Esophagus squamous epithelium (tissue), 5 donors: ENCODE results near the gene DNAJB12. TPM values are rescaled to one million over a fixed set of nuclear protein-coding genes. Genes with fewer than 3 reads are reported as not detected.
"Not testable (repeated sequence)": the region's sequence is repeated elsewhere in the genome, so short reads cannot be mapped to it uniquely, and the experiment has no call there.

Experiments
- DNase-seq: peaks from one replicate; lab custom pipeline; 2025; lab: John Stamatoyannopoulos, UW
- H3K27ac ChIP-seq, 4 donors: fragments of 200-600 bp; sonication (generic); one replicate each; pipeline ENCODE4 v1.5.1; 2016 to 2019; ENCODE audit warnings: mild to moderate bottlenecking in 1 of 4
- H3K27me3 ChIP-seq, 4 donors: fragments of 200-600 bp; sonication (generic); 1 replicate in 3 of 4; 2 replicates in 1 of 4; pipeline versions ENCODE4 v1.5.1 to v1.6.0; 2017 to 2021; ENCODE audit warnings: antibody characterized with exemption in 1 of 4
- H3K36me3 ChIP-seq, 3 donors: fragments of 200-600 bp; sonication (generic); one replicate each; pipeline ENCODE4 v1.5.1; 2016 to 2019
- H3K4me1 ChIP-seq, 3 donors: fragments of 200-600 bp; sonication (generic); one replicate each; pipeline ENCODE4 v1.5.1; 2017 to 2019
- H3K4me3 ChIP-seq, 4 donors: fragments of 200-600 bp; sonication (generic); 1 replicate in 3 of 4; 2 replicates in 1 of 4; pipeline ENCODE4 v1.5.1; 2016 to 2019; ENCODE audit warnings: mild to moderate bottlenecking in 2 of 4, moderate library complexity in 1 of 4
- H3K9me3 ChIP-seq, 3 donors: fragments of 200-600 bp; sonication (generic); one replicate each; pipeline ENCODE4 v1.5.1; 2016 to 2019
- CTCF ChIP-seq, 6 experiments: fragments of 450-650 bp in 4 of 6; fragments of 200-600 bp in 2 of 6; sonication (generic) in 2 of 6; IDR thresholded peaks; one replicate each; pipeline ENCODE4 v1.5.1; 2016 to 2019; ENCODE audit warnings: antibody characterized with exemption in 6 of 6, mild to moderate bottlenecking in 4 of 6, moderate library complexity in 4 of 6
- POLR2A ChIP-seq, 4 donors: fragments of 450-650 bp; IDR thresholded peaks; one replicate each; pipeline ENCODE4 v1.6.1; 2017; ENCODE audit warnings: antibody characterized with exemption in 4 of 4, mild to moderate bottlenecking in 4 of 4, moderate library complexity in 3 of 4
- WGBS, 2 donors: methylation state at CpG; one replicate each; pipeline ENCODE4 v1.1.5; 2018; 5-methylcytosine and 5-hydroxymethylcytosine counted together
- intact Hi-C: fragments of 100-400 bp; cut with DNase I; formaldehyde crosslinking; loops from one replicate; pipeline ENCODE4 v1.15.0; 2022
- total RNA-seq, 4 donors: library from RNA; depleted of rRNA; stranded (reverse); fragments of >200 nt; gene quantifications; one replicate each; pipeline ENCODE4 v1.1.0, GENCODE V29; 2016
- donor health status: DM: yes; HTN: yes; CAD: no.

Gene DNAJB12
- total RNA-seq, 4 donors from 2014 or later: 22.7 to 34.0 (median 23.8) TPM

GRCh38 chr10:72308320-72308987 is 46.3 kb downstream of the DNAJB12 start:
- H3K4me3 ChIP-seq: no peak overlapping the region
- H3K27ac ChIP-seq: peak overlapping the region; percentile 11 to 61 (median 54)
- no peak for DNase-seq
- intact Hi-C loops: no loop called here
- TF ChIP-seq CTCF (IDR thresholded peaks at IDR 0.05) (peak in 1 of 6 experiments; percentile 18), POLR2A (IDR thresholded peaks at IDR 0.05) (no peak)
- WGBS, 2 donors: 68 to 82% methylated on average over 5 to 7 of the region's 7 CpGs
- H3K9me3 ChIP-seq: no peaks in the 10 kb centered on the region
- no peaks in the 10 kb centered on the region for H3K27me3 ChIP-seq
- peaks cover 28 to 43% (median 34%) of the 10 kb centered on the region in 3 donors for H3K4me1 ChIP-seq
- no peaks in the 10 kb centered on the region for H3K36me3 ChIP-seq

- Histone ChIP-seq H3K27ac (peak overlapping the region in 2 of 4 donors; percentile 59 to 61), H3K4me1 (peaks cover 28 to 43% (median 34%) of the 10 kb centered on the region in 3 donors)
- H3K36me3 ChIP-seq, DNase-seq, H3K4me3 ChIP-seq, intact Hi-C loops, H3K9me3 ChIP-seq, H3K27me3 ChIP-seq: not testable (repeated sequence)
- WGBS, 2 donors: 97 to 98% methylated on average over 5 to 6 of the region's 7 CpGs
Observed at GRCh38 chr10:72307711-72308110, 47.0 kb downstream of the DNAJB12 start.

- intact Hi-C loops: no loop called here
- Histone ChIP-seq H3K27me3 (no peaks in the 10 kb centered on the region), H3K36me3 (no peaks in the 10 kb centered on the region), H3K4me3 (no peak overlapping the region), H3K9me3 (no peaks in the 10 kb centered on the region), H3K27ac (peak overlapping the region in 2 of 4 donors; percentile 13 to 31), H3K4me1 (peaks cover 28 to 43% (median 34%) of the 10 kb centered on the region in 3 donors)
- 79 to 89% methylated on average over 3 to 4 of the region's 5 CpGs for WGBS, 2 donors
- DNase-seq: no peak
- no peak for TF ChIP-seq CTCF (IDR thresholded peaks at IDR 0.05)
- no peak for TF ChIP-seq POLR2A (IDR thresholded peaks at IDR 0.05)
Observed at GRCh38 chr10:72306215-72306760, 48.4 kb downstream of the DNAJB12 start.

GRCh38 chr10:72303424-72304128 is 51.1 kb downstream of the DNAJB12 start:
- peaks cover 7 to 21% (median 9%) of the 10 kb centered on the region in 3 donors for H3K4me1 ChIP-seq
- no peak for DNase-seq
- no peaks in the 10 kb centered on the region for H3K36me3 ChIP-seq
- no peak for TF ChIP-seq CTCF (IDR thresholded peaks at IDR 0.05)
- TF ChIP-seq POLR2A (IDR thresholded peaks at IDR 0.05): no peak
- intact Hi-C loops: no loop called here
- no peaks in the 10 kb centered on the region for H3K27me3 ChIP-seq
- no peak overlapping the region for H3K4me3 ChIP-seq
- H3K27ac ChIP-seq: no peak overlapping the region
- 67 to 100% methylated on average over 1 to 2 of the region's 8 CpGs for WGBS, 2 donors
- no peaks in the 10 kb centered on the region for H3K9me3 ChIP-seq

GRCh38 chr10:72298592-72299519 is 55.9 kb downstream of the DNAJB12 start:
- Histone ChIP-seq H3K4me1 (peaks cover 12 to 48% (median 20%) of the 10 kb centered on the region in 3 donors), H3K4me3 (peak overlapping the region in 1 of 4 donors; percentile 95), H3K27me3 (no peaks in the 10 kb centered on the region), H3K36me3 (no peaks in the 10 kb centered on the region), H3K9me3 (no peaks in the 10 kb centered on the region), H3K27ac (peak overlapping the region; percentile 93 to 99 (median 95))
- TF ChIP-seq POLR2A (IDR thresholded peaks at IDR 0.05) (no peak), CTCF (IDR thresholded peaks at IDR 0.05) (no peak)
- 85 to 90% methylated on average over 8 to 9 of the region's 16 CpGs for WGBS, 2 donors
- intact Hi-C loops: no loop called here
- no peak for DNase-seq
